Activated T-cell treated with anti-CD3 and anti-CD28 coated beads, Interleukin-2, amount 50 U/mL, for 4 hours (primary cell): ENCODE measurements around the gene KANSL3. TPM values are rescaled to one million over a fixed set of nuclear protein-coding genes. Genes with fewer than 3 reads are reported as not detected.
A peak's percentile ranks its signal among the peaks of the same experiment; 100 is the strongest.

ENCODE experiments used
- ATAC-seq, 2 donors: fragments of 200-7000 bp; cut with Tn5 transposase; one replicate each; pipeline ENCODE4 v1.10.0; 2021
- DNase-seq: peaks from one replicate; pipeline ENCODE4 v3.0.0-alpha.2; 2020
- H3K27me3 Mint-ChIP-seq: one replicate; pipeline ENCODE4 v1.8.0; 2021; ENCODE audit warnings: low read depth, mixed read lengths
- H3K36me3 Mint-ChIP-seq: one replicate; pipeline ENCODE4 v1.8.0; 2022; ENCODE audit warnings: mixed read lengths; ENCODE audit not compliant: insufficient read depth
- H3K4me1 Mint-ChIP-seq: one replicate; pipeline ENCODE4 v1.8.0; 2021; ENCODE audit warnings: low read depth, mixed read lengths
- H3K4me3 Mint-ChIP-seq: one replicate; pipeline ENCODE4 v1.8.0; 2021; ENCODE audit warnings: mild to moderate bottlenecking, moderate library complexity, mixed read lengths
- H3K9me3 Mint-ChIP-seq: one replicate; pipeline ENCODE4 v1.8.0; 2021; ENCODE audit warnings: mixed read lengths
- total RNA-seq, 3 donors: library from RNA; stranded (reverse); gene quantifications; one replicate each; pipeline ENCODE4 v1.2.1, GENCODE V29; 2021

The KANSL3 gene
- total RNA-seq, 3 donors from 2014 or later = 29.1 to 32.3 (median 31.3) TPM

DNA sequence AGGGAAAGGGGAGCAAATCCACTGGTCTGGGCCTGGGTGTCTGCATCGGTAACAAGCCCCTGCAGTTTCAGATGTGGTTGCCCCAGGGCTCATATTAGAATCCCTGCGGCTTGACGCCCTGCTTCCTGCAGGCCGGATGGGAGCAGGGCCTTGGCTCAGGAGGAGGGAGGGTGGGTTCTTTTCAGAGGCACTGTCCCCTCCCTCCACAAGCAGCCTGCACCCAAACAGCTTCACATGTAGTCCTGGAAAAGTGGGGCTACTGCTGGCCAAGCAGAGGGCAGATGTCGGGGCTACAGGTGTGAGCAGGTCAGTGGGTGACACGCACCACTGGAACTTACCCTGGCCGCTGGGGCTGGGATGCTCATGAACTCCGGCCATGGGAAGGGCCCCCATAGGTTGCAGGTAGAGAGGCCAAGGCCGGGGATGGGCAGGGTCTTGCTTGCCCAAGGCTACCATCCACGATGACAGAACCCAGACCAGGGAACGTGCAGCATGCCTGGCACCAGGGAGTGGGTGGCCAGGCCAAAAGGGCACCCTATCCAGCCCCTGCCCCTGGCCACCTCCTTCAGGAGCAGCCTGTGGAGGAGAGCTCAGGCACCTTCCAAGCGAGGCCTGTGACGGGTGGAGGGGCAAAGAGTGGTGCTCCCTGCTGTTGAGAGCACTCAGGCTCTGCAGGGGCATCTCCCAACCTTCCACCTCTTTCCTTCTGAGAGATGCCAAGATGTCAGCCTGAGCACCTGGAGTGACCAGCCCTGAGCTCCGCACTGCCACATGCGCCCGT lies 84.7 kb downstream of the KANSL3 start:
- Mint-ChIP-seq H3K27me3 (no peaks in the 10 kb centered on the region), H3K4me3 (peak overlapping the region; percentile 24), H3K36me3 (peaks cover 10% of the 10 kb centered on the region), H3K9me3 (no peaks in the 10 kb centered on the region), H3K4me1 (peaks cover 23% of the 10 kb centered on the region)
- DNase-seq (no peak), ATAC-seq (no peak)

DNA sequence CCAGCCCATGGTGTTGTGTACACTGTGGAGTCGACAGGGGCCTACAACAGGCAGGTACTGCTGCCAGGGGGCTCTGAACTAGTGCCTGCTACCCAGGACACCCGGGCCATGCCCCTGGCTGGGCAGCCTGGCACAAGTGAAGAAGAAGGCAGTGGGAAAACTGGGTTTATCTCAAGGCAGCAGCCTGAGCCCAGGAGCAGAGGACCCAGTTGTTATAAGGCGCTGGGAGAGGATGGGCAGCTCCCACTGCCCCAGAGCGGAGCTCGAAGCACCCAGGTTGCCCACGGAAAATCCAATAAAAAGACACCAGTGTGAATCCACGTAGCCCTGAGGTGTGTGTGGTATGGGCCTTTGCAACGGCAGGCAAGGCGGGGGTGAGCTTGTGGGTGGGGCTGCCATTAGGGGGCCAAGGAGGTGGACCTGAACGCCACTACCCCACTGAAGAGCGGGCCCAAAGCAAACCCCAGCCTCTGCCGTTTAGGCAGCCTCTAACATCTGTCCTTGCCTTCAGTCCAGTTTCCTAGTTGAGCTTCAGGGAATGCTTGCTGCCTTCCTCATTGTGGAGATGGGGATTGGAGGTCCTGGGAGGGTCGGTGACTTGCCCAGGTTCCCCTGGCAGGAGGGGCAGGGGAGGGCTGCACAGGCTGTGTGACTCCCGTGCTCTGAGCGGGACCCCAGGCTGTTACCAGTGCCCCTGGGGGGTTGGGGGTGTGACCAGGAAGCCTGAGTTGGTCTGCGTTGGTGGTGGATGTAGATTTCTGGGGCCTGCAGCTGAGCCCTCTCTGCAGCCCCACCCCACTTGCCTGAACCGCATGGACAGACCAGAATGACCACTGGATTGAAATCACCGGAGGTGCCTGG lies 85.6 kb downstream of the KANSL3 start:
- DNase-seq = no peak
- Mint-ChIP-seq H3K9me3 (no peaks in the 10 kb centered on the region), H3K27me3 (no peaks in the 10 kb centered on the region), H3K36me3 (peaks cover 15% of the 10 kb centered on the region), H3K4me3 (no peak overlapping the region), H3K4me1 (peaks cover 24% of the 10 kb centered on the region)
- no peak for ATAC-seq

DNA sequence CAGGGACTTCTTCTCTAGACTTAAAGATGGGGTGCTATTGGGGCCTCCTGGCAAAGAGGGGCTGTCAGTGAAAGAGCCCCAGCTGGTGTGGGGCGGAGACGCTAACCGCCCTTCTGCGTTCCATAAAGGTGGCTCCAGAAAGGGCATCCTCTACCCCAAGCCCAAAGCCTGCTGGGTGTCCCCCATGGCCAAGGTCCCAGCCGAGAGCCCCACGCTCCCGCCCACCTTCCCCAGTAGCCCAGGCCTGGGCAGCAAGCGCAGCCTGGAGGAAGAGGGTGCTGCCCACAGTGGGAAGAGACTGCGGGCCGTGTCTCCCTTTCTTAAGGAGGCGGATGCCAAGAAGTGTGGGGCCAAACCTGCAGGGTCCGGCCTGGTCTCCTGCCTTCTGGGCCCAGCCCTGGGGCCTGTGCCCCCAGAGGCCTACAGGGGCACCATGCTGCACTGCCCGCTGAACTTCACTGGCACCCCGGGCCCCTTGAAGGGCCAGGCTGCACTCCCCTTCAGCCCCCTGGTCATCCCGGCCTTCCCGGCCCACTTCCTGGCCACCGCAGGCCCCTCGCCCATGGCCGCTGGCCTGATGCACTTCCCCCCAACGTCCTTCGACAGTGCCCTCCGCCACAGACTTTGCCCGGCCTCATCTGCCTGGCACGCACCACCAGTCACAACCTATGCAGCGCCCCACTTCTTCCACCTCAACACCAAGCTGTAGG lies 86.4 kb downstream of the KANSL3 start:
- H3K9me3 Mint-ChIP-seq = no peaks in the 10 kb centered on the region
- no peak for ATAC-seq
- H3K4me3 Mint-ChIP-seq = no peak overlapping the region
- H3K36me3 Mint-ChIP-seq = peaks cover 20% of the 10 kb centered on the region
- peaks cover 23% of the 10 kb centered on the region for H3K4me1 Mint-ChIP-seq
- no peaks in the 10 kb centered on the region for H3K27me3 Mint-ChIP-seq
- no peak for DNase-seq

DNA sequence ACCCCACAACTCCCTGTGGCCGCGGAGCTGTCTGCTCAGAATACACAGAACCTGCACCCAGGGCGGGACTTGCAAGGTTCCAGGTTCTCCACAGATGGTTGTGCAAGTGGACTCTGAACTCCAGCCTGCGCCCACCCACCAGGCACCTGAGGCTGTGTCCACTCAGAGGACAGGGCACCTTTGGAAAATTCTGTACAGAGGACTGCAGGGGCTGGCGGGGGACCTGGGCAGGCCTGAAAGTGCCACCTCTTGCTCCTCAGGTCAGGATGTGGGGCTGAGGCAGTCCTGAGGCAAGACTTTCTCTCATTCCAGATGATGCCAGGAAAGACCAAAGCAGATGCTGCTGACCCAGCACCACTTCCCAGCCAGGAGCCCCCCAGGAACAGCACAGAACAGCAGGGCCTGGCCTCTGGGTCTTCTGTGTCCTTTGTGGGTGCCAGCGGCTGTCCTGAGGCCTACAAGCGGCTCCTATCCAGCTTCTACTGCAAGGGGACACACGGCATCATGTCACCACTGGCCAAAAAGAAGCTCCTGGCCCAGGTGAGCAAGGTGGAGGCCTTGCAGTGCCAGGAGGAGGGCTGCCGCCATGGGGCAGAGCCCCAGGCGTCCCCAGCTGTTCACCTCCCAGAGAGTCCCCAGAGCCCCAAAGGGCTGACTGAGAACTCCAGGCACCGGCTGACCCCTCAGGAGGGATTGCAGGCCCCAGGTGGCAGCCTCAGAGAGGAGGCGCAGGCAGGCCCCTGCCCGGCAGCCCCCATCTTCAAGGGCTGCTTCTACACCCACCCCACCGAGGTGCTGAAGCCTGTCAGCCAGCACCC lies 87.1 kb downstream of the KANSL3 start:
- ATAC-seq (no peak), DNase-seq (no peak)
- Mint-ChIP-seq H3K4me3 (no peak overlapping the region), H3K9me3 (no peaks in the 10 kb centered on the region), H3K4me1 (peaks cover 27% of the 10 kb centered on the region), H3K36me3 (peaks cover 23% of the 10 kb centered on the region), H3K27me3 (no peaks in the 10 kb centered on the region)

- Mint-ChIP-seq H3K27me3 (no peaks in the 10 kb centered on the region), H3K36me3 (peaks cover 26% of the 10 kb centered on the region), H3K9me3 (no peaks in the 10 kb centered on the region)
Observed at GRCh38 chr2:96549967-96550786, 87.9 kb downstream of the KANSL3 start.

DNA sequence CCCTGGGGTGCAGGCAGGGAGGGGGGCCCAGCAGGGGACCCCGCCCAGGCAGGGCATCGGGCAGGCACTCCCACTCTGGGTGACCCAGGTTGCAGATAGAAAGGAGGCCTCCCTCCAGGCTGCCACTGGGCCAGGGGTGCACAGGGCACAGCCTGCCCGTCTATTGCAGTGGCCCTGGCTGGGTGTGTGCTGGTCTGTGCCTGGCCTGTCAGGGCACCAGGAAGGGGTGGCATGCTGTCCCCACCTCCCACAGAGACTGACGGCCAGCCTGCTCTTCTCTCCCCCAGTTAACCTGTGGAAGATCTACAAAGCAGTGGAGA lies 88.7 kb downstream of the KANSL3 start:
- DNase-seq (no peak), ATAC-seq (no peak)
- no peaks in the 10 kb centered on the region for H3K27me3 Mint-ChIP-seq
- H3K4me1 Mint-ChIP-seq = peaks cover 42% of the 10 kb centered on the region
- no peaks in the 10 kb centered on the region for H3K9me3 Mint-ChIP-seq
- peaks cover 31% of the 10 kb centered on the region for H3K36me3 Mint-ChIP-seq
- H3K4me3 Mint-ChIP-seq = no peak overlapping the region

More at GRCh38 chr2:96549967-96550786, 87.9 kb downstream of the KANSL3 start:
- ATAC-seq (no peak), DNase-seq (no peak)
- Mint-ChIP-seq H3K4me1 (peaks cover 35% of the 10 kb centered on the region), H3K4me3 (no peak overlapping the region)

DNA sequence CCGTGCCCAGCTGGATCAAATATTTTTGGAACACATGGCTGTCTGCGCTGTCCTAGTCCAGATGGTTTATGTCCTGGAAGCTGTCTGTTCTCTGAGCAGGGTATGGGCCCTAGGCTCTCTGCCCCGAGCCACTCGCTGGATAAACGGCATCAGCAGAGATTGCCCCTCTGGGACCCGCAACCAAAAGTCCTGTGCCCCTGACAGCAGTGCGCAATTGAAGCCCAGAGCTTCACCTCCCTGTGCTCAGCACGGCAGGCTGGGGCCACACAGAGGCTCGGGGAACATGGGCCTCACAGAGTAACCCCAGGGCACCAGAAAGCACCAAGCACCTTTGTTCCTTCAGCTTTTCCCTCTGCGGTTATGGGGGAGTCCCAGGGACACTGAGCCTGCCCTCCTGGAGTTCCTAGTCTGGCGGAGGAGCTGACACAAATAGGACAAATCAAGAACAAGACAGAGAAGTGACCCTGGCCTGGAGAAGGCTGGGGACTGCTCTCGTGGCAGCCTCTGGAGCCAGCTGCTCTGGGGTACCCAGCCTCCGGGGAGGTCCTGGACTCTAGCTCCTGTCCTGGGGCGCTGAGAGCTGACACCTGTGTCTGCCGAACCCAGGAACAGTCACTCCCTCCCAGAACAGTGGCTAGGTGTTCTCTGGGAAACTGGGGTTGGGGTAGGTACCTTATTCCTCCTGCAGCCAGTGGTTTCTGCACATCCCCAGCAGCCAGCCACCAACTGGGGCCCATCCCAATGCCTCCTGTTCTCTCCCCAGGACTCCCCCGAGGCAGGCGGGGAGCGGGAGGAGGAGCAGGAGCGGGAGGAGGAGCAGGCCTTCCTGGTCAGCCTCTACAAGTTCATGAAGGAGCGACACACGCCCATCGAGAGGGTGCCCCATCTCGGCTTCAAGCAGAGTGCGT lies 89.3 kb downstream of the KANSL3 start:
- ATAC-seq = no peak
- DNase-seq = no peak
- peaks cover 45% of the 10 kb centered on the region for H3K4me1 Mint-ChIP-seq

DNA sequence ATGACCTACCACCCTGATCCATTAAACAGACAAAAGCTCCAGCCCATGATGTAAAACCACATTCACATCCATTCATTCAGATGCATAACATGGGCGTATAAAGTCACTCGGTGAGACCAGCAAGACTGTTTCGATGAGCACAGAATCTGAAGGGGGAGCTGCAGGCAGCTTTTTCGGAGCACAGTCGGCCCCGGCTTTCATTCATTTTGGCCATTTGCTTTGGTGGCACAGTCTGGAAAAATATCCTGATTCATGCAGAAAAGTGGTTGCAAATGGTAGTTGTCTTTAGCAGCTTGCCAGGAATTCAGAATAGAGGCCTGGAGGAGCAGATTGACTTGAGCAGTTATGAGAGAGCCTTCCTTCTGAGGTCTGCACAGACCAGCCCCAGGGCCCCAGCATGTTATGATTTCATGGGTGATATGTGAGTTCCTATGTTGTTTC lies 90.4 kb downstream of the KANSL3 start:
- Mint-ChIP-seq H3K4me3 (no peak overlapping the region), H3K27me3 (no peaks in the 10 kb centered on the region), H3K4me1 (peaks cover 46% of the 10 kb centered on the region), H3K36me3 (peaks cover 40% of the 10 kb centered on the region), H3K9me3 (no peaks in the 10 kb centered on the region)
- DNase-seq (no peak), ATAC-seq (no peak)

More for the DNA sequence above, 89.3 kb downstream of the KANSL3 start:
- no peaks in the 10 kb centered on the region for H3K27me3 Mint-ChIP-seq
- peaks cover 37% of the 10 kb centered on the region for H3K36me3 Mint-ChIP-seq
- H3K9me3 Mint-ChIP-seq = no peaks in the 10 kb centered on the region
- no peak overlapping the region for H3K4me3 Mint-ChIP-seq

DNA sequence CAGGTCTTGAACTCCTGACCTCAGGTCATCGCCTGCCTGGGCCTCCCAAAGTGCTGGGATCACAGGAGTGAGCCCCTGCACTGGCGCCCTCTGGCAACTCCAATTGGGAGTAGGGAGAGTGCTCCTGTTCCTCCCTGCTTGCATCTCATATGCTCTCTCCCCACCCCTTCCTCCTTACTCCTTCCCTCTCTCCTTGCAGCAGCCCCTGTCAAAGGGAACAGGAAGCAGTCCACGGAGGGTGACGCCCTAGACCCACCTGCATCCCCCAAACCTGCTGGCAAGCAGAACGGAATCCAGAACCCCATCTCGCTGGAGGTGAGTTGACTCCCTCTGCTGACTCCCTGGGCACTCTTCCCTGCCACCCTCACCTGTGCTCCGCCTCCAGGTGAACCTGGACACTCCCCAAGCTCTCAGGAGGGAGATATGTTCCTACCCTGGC lies 90.9 kb downstream of the KANSL3 start:
- Mint-ChIP-seq H3K27me3 (no peaks in the 10 kb centered on the region), H3K36me3 (peaks cover 41% of the 10 kb centered on the region), H3K4me1 (peaks cover 51% of the 10 kb centered on the region), H3K4me3 (peak overlapping the region; percentile 21), H3K9me3 (no peaks in the 10 kb centered on the region)
- DNase-seq (no peak), ATAC-seq (no peak)

- ATAC-seq = peak; percentile 18 to 23
- H3K4me1 Mint-ChIP-seq = peaks cover 54% of the 10 kb centered on the region
- no peaks in the 10 kb centered on the region for H3K9me3 Mint-ChIP-seq
- H3K27me3 Mint-ChIP-seq = no peaks in the 10 kb centered on the region
- no peak for DNase-seq
- H3K36me3 Mint-ChIP-seq = peaks cover 39% of the 10 kb centered on the region
- H3K4me3 Mint-ChIP-seq = no peak overlapping the region
Observed at GRCh38 chr2:96546797-96547196, 91.3 kb downstream of the KANSL3 start.

GRCh38 chr2:96546321-96546720 lies 91.8 kb downstream of the KANSL3 start:
- H3K36me3 Mint-ChIP-seq = peaks cover 41% of the 10 kb centered on the region
- peak overlapping the region; percentile 41 for H3K4me3 Mint-ChIP-seq
- H3K4me1 Mint-ChIP-seq = peaks cover 58% of the 10 kb centered on the region
- ATAC-seq (peak; percentile 33 to 39), DNase-seq (no peak)
- H3K9me3 Mint-ChIP-seq = no peaks in the 10 kb centered on the region
- no peaks in the 10 kb centered on the region for H3K27me3 Mint-ChIP-seq
